ENCODE data around the gene TMEM11.

DNA sequence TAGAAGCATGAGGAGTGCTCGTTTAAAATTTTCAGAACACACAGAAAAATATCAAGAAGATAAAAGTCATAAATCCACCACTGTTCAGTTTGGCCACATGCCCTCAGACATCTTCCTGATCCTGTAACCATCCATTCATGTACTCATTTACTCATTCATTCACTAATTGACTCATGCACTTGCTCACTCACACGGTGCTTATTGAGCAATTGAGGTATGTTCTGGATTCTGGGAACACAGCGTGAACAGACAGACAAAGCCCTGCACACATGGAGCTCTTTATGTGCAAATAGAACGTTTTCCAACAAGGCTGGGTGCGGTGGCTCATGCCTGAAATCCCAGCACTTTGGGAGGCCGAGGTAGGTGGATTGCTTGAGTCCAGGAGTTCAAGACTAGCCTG lies 49.4 kb upstream of the TMEM11 start:
- TF ChIP-seq, protein P1, sequence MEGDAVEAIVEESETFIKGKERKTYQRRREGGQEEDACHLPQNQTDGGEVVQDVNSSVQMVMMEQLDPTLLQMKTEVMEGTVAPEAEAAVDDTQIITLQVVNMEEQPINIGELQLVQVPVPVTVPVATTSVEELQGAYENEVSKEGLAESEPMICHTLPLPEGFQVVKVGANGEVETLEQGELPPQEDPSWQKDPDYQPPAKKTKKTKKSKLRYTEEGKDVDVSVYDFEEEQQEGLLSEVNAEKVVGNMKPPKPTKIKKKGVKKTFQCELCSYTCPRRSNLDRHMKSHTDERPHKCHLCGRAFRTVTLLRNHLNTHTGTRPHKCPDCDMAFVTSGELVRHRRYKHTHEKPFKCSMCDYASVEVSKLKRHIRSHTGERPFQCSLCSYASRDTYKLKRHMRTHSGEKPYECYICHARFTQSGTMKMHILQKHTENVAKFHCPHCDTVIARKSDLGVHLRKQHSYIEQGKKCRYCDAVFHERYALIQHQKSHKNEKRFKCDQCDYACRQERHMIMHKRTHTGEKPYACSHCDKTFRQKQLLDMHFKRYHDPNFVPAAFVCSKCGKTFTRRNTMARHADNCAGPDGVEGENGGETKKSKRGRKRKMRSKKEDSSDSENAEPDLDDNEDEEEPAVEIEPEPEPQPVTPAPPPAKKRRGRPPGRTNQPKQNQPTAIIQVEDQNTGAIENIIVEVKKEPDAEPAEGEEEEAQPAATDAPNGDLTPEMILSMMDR (conservative IDR thresholded peaks at IDR 0.05; ENCODE audit: low read length), result no peak
- no peak for TF ChIP-seq EZH2phosphoT487 (IDR thresholded peaks at IDR 0.05; ENCODE audit: borderline replicate concordance, low read depth, low read length)
